ENCODE measurements around the gene ST6GAL1.

The ST6GAL1 gene

GRCh38 chr3:186917512-186918312, 12.6 kb upstream of the ST6GAL1 start:
- no peak for FAIRE-seq

DNA sequence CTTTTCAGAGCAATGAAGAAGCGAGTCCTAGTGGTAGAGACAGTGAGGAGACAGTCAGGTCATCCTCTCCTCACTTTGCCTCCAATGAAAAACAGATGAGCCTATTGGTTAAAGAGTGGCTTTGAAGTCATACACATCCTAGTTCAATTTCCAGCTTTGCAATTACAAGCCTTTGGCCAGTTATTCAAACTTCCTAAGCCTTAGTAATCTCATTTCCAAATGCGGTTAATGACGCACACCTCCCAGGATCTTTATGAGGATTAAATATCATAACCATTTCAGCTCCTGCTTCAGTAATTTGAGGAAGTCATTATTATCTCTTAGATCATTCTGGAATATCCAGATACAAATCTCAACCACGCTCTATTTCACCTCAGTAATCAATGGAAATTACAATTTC, 10.0 kb upstream of the ST6GAL1 start:
- FAIRE-seq: no peak

GRCh38 chr3:186920796-186921195, 9.5 kb upstream of the ST6GAL1 start:
- no peak for FAIRE-seq

DNA sequence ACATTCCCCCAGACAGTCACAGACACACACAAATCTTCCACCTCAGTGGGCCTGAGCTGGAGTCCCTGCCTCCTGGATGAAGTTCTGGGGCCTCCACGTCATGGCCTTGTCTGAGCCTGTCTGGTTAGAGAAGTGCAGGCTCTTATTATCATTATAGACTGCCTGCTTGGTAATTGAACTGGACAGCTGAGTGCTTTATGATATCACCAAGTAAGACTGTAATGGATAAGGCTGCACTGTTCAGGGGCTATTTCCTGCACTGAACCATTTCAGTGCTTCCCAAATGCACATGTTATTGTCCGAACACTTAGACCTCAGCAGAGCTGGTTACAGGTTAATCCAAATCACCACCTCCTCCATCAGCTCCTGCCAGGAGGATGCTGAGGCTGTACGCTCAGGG, 8.7 kb upstream of the ST6GAL1 start:
- no peak for FAIRE-seq

DNA sequence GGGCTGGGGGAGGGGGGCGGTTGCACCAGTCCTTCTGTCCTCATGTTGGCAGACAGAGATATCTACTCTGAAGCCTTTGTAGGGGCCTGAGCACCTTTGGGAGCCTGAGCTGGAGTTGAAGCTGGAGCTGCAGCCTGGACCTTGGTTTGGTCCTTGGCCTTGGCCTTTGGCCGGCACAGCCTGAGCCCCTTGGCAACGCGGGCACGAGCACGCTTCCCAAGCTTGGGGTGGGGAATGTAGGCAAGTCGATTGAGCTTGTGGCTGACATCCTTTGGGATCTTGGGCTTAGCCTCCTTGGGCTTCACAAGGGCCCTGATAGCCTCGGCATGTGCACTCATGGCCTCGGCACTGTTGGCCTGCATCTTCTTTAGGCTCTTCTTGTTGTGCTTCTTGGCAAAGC, 8.1 kb upstream of the ST6GAL1 start:
- FAIRE-seq: no peak

DNA sequence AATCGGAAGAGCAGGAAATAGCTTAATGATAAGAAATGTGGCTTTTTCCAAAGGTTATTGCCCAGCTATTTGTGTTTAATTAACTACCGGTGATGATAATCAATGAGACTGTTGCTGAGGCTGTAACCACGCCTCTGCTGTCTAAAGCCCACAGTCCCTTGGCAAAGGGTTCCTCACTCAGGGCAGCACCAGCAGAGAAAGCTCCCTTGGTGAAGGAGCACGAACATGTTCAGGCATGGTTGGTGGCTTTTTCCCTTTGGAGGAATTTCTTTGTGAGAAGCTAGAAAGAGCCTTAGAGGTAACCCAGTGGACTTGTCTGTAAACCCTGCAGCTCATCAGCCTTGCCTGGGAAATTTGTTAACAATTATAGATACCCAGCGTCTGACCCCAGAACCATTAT, 7.5 kb upstream of the ST6GAL1 start:
- FAIRE-seq: no peak

GRCh38 chr3:186923241-186923640, 7.1 kb upstream of the ST6GAL1 start:
- FAIRE-seq: no peak

GRCh38 chr3:186925826-186926225, 4.5 kb upstream of the ST6GAL1 start:
- no peak for FAIRE-seq

- no peak for FAIRE-seq
Measured at GRCh38 chr3:186929186-186929585, 1.1 kb upstream of the ST6GAL1 start.

- no peak for FAIRE-seq
Measured at GRCh38 chr3:186929685-186930084, 641 bp upstream of the ST6GAL1 start.

DNA sequence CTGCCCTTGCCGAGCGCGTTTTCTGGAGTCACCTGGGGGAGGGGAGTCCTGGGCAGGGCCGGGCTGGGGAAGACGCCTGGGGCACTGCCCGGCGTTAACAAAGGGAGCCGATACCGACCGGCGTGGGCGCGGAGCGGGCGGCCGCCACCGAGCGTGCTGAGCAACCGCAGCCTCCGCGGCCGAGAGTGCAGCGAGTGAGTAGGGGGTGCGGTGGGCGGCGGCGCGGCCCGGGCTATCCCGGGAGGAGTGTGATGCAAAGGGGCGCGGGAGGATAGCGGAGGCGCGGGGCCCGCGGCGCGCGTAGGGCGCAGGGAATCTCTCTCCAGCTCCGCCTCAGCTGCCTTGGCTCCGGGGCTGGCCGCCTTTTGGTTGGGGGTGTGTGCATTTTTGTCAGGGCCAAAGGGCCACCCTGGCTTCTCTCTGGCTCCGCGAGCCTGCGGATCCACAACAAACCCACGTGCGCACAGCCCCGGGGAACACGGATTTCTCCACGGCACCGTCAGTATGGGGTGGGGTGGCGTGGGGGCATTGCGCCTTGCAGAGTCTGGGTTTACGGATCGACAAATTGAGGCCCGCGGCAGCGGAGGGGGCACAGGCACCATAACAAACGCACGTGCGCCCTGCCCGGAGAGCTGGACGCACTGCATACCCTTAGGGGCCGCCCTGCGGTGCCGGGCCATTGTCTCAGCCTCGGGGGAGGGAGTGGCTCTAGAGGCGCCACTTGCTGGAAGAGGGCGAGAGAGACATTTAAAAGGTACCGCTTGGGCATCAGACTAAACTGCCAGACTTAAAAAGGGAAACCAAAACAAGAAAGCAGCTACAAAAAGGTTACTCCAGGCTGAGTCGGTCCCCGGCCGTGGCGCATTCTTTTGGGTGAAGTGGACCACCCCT, 560 bp downstream of the ST6GAL1 start:
- no peak for FAIRE-seq

- FAIRE-seq: no peak
Measured at GRCh38 chr3:186931532-186932280, 1.4 kb downstream of the ST6GAL1 start.

GRCh38 chr3:186932281-186933181, 2.2 kb downstream of the ST6GAL1 start:
- no peak for FAIRE-seq

GRCh38 chr3:186933816-186934215, 3.5 kb downstream of the ST6GAL1 start:
- FAIRE-seq: no peak

GRCh38 chr3:186935133-186935532, 4.8 kb downstream of the ST6GAL1 start:
- FAIRE-seq: no peak

GRCh38 chr3:186937017-186937875, 6.9 kb downstream of the ST6GAL1 start:
- no peak for FAIRE-seq

DNA sequence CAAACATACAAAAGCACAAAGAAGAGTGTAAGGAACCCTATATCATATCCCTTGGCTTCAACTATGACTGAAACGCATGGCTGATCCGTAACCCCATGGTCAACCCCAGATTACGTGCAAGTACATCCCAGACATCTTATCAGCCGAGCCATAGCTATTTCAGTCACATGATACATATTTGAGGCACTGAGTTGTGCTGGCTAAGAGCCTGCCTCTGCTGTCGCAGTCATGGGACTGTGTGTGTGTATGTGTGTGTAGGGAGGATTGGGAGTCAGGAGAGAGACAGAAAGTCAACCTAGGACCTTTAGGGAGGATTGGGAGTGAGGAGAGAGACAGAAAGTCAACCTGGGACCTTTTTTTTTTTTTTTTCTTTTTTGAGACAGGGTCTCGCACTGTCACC, 8.4 kb downstream of the ST6GAL1 start:
- no peak for FAIRE-seq

DNA sequence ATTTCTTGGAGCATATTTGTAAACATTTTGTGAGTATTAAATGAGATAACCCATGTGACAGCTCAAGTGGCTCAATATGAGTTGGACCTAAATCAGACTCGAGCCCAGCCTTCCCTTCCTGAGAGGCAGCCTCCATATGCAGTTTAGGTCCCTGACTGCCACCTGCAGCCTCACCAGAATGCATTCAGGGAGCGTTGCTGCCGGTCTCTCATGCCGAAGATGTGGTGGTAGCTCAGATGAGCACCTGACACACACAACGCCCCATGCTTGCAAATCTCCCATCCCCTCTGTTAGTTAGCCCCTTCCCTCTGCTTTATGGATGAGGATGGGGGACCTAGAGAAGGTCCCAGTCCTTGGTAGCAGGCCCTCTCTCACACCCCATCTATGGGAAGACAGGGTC, 9.2 kb downstream of the ST6GAL1 start:
- no peak for FAIRE-seq

DNA sequence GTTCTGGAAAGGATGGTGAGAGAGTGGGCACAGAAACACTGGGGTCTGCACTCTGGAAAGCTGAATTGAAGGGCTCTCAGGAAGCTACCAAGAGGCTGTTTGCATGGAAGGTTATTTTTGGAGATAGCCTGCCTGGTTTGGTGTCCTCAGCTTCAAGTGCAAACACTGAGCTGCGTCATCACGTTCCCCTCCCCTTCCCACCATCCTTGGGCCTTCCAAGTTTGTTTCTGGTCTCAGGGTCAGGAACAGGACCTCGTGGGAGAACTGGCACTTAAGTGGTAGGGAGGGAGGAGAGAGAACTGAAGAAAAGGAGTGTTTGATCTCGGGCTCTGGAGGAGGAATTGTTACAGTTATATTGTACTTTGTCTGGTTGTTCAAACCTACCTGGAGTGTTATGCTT, 10.6 kb downstream of the ST6GAL1 start:
- no peak for FAIRE-seq

DNA sequence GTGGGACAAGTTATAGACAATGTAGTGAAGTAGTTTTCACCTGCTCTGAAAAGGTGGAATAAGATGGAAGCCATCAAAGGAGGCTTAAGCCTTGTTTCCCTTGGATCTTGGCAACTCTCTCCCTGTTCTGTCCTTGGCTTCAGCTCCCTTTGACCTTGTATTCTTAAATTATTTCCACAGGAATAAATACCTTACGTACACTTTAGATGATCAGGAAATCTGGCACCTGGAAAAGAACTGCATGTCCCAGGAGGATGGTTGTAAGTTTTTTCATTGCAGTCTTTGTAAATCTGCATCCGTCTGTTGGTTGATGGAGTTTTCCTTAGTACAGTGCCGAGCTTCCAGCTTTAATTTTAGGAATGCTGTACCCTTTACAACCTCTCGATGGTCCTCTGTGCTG, 11.8 kb downstream of the ST6GAL1 start:
- FAIRE-seq: no peak

DNA sequence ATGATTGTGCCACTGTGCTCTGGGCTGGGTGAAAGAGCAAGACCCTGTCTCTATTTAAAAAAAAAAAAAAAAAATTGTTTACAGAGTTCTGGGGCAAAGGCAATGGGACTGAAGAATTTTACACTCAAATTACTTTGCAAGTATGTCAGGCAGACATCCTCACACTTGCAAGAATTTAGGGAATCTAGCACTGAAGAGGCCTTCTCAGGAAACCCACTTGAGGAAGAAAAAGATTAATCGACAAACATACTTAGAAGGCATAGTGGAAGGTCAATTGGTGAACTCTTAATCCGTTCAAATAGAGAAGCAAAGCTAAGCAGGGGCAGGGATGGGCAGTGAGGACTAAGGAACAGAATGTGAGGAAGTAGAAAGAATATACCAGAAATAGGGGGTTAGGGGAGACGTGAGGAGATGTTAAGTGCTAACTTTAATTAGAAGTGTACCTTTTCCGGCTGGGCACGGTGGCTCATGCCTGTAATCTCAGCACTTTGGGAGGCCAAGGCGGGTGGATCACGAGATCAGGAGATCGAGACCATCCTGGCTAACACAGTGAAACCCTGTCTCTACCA, 15.0 kb downstream of the ST6GAL1 start:
- FAIRE-seq: no peak

Measured in A204.1 (cell line).